ENCODE data around the gene HMGB4. TPM values are rescaled to one million over a fixed set of nuclear protein-coding genes. Genes with fewer than 3 reads are reported as not detected.

The HMGB4 gene
- total RNA-seq, 3 donors from 2014 or later (not counting 1 experiment from before 2014, with no cell fraction given) = not detected

DNA sequence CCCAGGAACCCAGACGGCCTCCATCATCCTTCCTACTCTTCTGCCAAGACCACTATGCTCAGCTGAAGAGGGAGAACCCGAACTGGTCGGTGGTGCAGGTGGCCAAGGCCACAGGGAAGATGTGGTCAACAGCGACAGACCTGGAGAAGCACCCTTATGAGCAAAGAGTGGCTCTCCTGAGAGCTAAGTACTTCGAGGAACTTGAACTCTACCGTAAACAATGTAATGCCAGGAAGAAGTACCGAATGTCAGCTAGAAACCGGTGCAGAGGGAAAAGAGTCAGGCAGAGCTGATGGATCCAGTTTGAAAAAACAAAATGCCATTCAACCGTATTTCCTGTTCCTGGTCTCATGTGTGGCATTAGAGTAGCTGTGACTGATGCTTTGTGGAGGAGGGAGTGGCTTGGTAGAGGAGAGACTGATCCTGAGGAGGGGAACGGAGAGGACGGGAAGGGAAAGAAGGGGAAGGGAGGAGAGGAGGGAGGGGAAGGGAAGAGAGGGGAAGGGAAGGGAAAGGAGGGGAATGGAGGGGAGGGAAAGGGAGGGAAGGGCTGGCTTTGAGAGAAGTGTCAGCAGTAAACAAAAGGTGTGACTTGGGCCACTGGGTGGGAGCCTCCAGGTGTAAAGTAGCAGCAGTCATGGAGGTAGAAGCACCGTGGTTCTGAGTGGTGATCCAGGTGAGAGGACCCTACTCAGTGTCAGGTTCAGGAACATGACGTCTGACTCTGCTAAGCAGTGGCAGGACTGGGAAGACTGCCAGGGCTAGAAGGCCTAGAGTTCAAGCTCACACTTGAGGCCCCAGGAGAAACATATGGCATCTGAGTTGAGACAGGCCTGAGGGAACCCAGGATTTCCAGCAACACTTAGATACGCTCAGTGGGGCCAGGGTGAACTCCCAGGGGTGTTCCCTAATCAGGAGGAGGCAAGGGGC, 846 bp downstream of the HMGB4 start:
- intact Hi-C loops (cut with micrococcal nuclease) = no loop called here
- DNase-seq (no peak), ATAC-seq (no peak)
- Mint-ChIP-seq H3K4me1 (peaks cover 12 to 34% of the 10 kb centered on the region in 2 donors), H3K27me3 (ENCODE audit: low read depth in 2 of 2) (peaks cover 11 to 16% of the 10 kb centered on the region in 2 donors), H3K27ac (no peak overlapping the region), H3K9me3 (no peaks in the 10 kb centered on the region), H3K4me3 (no peak overlapping the region), H3K36me3 (no peaks in the 10 kb centered on the region)
- H3K27me3 ChIP-seq (ENCODE audit: control insufficient read depth, insufficient read depth, low read length) = no peaks in the 10 kb centered on the region
- no peaks in the 10 kb centered on the region for H3K36me3 ChIP-seq (ENCODE audit: control insufficient read depth, insufficient read depth, low read length)
- H3K27ac ChIP-seq (ENCODE audit: low read length) = no peak overlapping the region
- WGBS (ENCODE audit: insufficient coverage) = 72% methylated on average over 13 of the region's 14 CpGs
- peaks cover 11% of the 10 kb centered on the region for H3K4me1 ChIP-seq (ENCODE audit: control insufficient read depth, insufficient read depth, low read length)
- no peak overlapping the region for H3K4me3 ChIP-seq (ENCODE audit: low read length)
- TF ChIP-seq, protein P1, sequence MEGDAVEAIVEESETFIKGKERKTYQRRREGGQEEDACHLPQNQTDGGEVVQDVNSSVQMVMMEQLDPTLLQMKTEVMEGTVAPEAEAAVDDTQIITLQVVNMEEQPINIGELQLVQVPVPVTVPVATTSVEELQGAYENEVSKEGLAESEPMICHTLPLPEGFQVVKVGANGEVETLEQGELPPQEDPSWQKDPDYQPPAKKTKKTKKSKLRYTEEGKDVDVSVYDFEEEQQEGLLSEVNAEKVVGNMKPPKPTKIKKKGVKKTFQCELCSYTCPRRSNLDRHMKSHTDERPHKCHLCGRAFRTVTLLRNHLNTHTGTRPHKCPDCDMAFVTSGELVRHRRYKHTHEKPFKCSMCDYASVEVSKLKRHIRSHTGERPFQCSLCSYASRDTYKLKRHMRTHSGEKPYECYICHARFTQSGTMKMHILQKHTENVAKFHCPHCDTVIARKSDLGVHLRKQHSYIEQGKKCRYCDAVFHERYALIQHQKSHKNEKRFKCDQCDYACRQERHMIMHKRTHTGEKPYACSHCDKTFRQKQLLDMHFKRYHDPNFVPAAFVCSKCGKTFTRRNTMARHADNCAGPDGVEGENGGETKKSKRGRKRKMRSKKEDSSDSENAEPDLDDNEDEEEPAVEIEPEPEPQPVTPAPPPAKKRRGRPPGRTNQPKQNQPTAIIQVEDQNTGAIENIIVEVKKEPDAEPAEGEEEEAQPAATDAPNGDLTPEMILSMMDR (IDR thresholded peaks at IDR 0.05) = no peak
- no peaks in the 10 kb centered on the region for H3K9me3 ChIP-seq (ENCODE audit: control insufficient read depth, insufficient read depth, low read length)

DNA sequence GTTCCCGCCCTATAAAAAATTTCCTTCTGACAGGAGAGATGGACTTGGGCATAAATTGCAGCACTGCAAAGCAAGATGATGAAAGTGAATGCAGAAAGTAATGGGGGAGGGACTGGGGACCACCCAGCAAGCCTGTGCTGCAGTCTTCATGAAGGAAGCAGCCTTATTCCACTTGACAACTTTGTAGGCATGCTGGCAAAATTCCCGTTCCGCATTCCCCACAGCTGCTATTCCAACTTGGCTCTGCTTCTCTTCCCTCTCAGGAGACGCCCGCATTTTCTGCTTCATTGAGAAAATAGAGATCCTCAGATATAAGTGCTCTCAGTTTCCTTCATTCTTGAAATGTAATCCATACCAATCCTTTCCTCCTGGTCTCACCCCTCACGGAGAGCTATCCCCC, 2.4 kb downstream of the HMGB4 start:
- intact Hi-C loops (cut with micrococcal nuclease) = no loop called here
- ATAC-seq (no peak), DNase-seq (no peak)
- Mint-ChIP-seq H3K9me3 (no peaks in the 10 kb centered on the region), H3K4me3 (no peak overlapping the region), H3K36me3 (no peaks in the 10 kb centered on the region), H3K27me3 (ENCODE audit: low read depth in 2 of 2) (peaks cover 11 to 16% of the 10 kb centered on the region in 2 donors), H3K4me1 (peaks cover 22 to 44% of the 10 kb centered on the region in 2 donors), H3K27ac (peak overlapping the region in 1 of 2 donors; percentile 72)
- Histone ChIP-seq H3K27ac (ENCODE audit: low read length) (no peak overlapping the region), H3K36me3 (ENCODE audit: control insufficient read depth, insufficient read depth, low read length) (no peaks in the 10 kb centered on the region), H3K27me3 (ENCODE audit: control insufficient read depth, insufficient read depth, low read length) (no peaks in the 10 kb centered on the region), H3K4me1 (ENCODE audit: control insufficient read depth, insufficient read depth, low read length) (peaks cover 13% of the 10 kb centered on the region), H3K9me3 (ENCODE audit: control insufficient read depth, insufficient read depth, low read length) (no peaks in the 10 kb centered on the region), H3K4me3 (ENCODE audit: low read length) (no peak overlapping the region)
- TF ChIP-seq, protein P1 (IDR thresholded peaks at IDR 0.05) = no peak
- WGBS (ENCODE audit: insufficient coverage) = 88% methylated on average over 6 of the region's 6 CpGs

DNA sequence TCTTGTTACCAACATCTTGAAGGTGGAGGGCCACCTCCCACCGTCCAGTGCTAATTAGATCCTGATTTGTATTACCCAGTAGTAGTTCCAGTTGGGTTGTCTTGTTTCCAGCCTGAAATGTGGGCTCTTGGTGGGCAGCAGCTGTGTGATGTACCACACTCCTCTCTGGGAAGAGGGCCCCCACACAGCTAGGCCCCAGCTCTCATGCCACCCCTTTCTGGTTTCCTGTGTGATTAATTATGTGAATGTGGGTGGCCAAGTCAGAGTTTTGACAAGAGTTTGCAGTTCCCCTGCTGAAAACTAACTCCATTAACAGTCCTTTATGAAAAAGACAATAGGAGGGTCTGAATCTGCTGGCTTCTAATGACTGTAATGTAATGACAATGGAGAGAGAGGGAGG, 3.8 kb downstream of the HMGB4 start:
- Mint-ChIP-seq H3K4me3 (peak overlapping the region; percentile 47), H3K27ac (peak overlapping the region in 1 of 2 donors; percentile 70), H3K36me3 (no peaks in the 10 kb centered on the region), H3K27me3 (ENCODE audit: low read depth in 2 of 2) (peaks cover 5 to 16% of the 10 kb centered on the region in 2 donors), H3K4me1 (peaks cover 33 to 58% of the 10 kb centered on the region in 2 donors), H3K9me3 (no peaks in the 10 kb centered on the region)
- peaks cover 13% of the 10 kb centered on the region for H3K4me1 ChIP-seq (ENCODE audit: control insufficient read depth, insufficient read depth, low read length)
- TF ChIP-seq, protein P1 (IDR thresholded peaks at IDR 0.05) = no peak
- DNase-seq (no peak), ATAC-seq (peak; percentile 26 to 65 (median 40))
- intact Hi-C loops (cut with micrococcal nuclease) = no loop called here
- no peaks in the 10 kb centered on the region for H3K27me3 ChIP-seq (ENCODE audit: control insufficient read depth, insufficient read depth, low read length)
- H3K36me3 ChIP-seq (ENCODE audit: control insufficient read depth, insufficient read depth, low read length) = no peaks in the 10 kb centered on the region
- no peak overlapping the region for H3K4me3 ChIP-seq (ENCODE audit: low read length)
- WGBS (ENCODE audit: insufficient coverage) = 86% methylated on average over 1 of the region's 1 CpG
- no peaks in the 10 kb centered on the region for H3K9me3 ChIP-seq (ENCODE audit: control insufficient read depth, insufficient read depth, low read length)
- H3K27ac ChIP-seq (ENCODE audit: low read length) = no peak overlapping the region
